Measurements from ENCODE around the gene SPTBN5.

Gene SPTBN5

DNA sequence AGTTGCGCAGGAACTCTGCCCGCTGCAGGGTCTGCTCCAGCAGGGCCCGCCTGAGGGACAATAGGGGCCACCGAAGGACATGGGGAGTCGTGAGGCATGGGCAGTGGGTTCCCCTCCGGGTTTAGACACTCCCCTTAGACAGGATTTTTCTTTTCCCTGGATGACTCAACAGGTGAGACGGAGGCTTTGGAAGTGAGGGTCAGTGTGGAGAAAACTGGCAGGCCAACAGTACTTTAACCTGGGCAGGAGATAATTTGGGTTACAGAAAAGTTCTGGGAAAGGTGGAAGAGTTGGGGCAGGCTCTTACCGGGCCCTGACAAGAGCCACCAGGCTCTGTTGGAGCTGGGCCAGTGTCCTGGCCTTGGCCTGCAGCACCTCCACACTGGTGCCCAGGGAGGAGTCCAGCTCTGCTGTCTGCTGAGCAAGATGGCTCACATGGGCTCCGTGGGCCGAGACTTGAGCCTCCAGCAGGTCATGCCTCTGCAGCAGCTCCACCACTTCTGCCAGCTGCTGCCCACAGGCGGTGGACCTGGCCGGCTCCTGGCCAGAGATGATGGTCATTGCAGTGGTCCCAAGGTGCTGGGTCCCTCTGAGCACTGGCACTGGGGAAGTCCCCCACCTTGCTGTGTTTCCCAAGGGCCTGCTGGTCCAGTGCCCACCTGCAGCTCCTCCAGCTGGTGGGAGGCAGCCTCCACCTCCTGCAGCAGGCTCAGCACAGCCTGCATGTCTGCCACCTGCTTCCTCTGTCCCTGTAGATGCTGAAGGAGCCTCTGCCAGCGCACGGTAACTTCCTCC lies 11.0 kb downstream of the SPTBN5 start:
- DNase-seq = no peak

DNA sequence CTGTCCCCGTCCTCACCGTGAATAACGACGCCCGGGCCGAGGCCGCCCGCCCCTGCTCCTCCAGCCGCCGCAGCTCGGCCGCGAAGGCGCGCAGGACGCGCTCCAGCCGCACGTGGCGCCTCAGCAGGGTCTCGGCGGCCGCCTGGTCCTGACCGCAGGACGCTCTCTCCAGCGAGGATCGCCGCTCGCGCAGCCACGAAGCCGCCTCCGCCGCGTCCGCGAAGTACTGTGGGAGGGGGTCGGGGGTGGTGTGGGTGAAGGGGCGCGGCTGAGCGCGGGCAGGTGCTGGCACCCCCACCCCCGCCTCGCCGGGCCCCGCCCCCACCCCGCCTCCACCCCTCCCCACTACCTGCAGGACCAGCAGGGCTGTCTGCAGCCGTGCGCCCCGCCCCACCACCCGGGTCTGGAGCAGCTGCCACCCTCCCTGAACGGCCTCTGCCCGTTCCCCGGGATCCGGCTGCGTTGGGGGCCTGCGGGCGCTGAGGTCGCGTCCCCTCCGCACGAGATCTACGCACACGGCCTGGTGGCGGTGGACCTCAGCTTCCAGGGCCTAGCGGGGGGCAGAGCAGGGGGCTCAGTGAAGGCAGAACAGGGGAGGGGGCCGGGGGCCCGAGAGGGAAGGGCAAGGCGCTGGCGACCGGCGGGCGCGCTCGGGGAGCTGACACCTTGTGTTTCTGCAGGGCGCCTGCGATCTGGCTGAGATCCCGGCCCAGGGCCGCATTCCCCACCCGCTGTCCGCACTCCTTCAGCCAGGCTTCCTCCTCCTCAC lies 11.7 kb downstream of the SPTBN5 start:
- DNase-seq = no peak

DNA sequence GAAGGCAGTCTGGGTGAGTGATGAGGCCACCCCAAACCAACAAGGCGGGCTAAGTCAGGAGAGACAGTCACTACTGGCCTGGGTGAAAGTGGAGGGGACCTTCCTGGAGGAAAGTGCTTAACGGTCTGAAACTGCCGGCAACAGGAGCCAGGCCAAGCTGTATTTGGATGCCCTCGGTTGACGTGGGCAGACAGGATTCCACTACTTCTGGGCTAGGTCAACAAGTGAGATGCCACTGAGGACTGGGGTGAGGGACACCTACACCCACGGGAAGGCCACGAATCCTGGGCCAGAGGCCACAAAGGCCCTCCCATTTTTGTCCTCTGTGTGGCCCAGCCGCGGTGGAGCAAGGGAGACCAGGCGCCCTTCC lies 12.3 kb downstream of the SPTBN5 start:
- no peak for DNase-seq

DNA sequence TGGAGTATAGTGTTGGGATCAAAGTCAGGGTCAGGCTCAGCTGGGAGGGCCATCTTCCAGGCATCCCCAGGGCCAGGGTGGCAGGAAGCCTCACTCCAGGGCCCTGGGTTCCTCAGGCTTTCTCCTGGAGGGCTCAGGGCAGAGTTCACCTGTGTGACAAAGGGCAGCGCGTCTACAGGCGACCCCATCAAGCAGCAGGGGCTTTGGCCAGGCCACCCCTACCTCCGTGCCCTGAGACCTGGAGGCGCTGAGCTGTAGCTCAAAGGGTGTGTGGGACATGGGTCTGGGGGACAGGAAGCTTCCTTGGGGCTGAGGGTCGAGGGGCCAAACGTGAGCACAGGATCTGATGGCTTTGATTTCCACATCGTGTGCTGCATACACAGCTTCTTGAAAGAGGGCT lies 12.8 kb downstream of the SPTBN5 start:
- DNase-seq = no peak

DNA sequence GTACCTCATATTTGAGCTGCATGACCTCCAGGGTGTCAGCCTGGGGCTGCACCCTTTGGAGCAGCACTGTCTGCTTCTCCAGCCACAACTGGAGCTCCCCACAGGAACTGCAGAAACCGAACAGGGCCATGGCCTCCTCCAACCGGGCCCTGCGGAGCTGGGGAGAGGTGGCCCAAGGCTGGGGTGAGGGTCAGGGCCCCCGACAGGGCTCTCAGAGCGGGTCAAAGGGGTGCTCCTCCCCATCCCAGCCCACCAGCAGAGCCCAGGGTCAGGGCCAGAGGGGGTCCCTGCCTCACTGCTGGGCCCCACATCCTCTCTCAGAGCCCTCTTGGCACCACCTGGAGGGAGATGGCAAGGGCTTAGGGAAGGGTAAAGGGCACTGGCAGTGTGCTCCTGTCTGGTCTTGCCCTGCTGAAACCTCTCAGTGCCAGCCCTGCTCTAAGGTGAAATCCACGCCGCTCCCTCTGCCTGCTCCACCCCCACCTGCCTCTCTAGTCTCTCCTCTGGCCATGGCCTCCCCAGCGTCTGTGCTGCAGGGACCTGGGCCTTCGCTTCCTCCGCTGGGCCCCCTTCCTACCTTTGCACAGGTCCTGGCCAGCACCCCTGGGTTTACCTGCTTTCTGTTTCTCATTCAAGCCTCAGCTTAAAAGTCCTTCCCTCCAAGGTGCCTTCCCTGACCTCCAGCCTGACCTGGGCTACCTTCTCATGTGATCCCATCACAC lies 13.5 kb downstream of the SPTBN5 start:
- no peak for DNase-seq

DNA sequence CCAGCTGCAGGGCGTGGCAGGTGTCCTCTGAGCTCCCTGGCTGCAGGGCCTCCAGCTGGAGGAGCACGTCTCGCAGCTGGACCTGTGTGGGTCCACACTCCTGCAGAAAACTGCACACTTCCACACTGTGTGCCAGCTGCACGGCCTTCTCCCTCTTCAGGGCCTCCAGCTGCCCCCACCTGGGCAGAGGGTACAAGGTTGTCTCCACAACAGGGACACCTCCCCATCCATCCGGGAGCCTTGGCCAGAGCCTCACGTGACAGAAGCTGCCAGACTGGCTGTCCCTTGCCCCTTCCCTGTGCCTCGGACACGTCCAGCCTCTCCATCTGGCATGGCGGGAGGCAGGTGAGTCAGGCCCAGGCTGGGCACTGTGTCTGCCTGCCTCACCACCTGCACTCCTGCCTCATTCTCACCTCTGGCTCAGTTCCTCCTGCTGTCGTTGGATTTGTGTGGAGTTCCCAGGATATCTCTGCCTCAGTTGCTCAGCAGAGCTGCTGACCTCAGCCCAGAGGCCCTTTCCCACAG lies 14.5 kb downstream of the SPTBN5 start:
- DNase-seq = no peak

DNA sequence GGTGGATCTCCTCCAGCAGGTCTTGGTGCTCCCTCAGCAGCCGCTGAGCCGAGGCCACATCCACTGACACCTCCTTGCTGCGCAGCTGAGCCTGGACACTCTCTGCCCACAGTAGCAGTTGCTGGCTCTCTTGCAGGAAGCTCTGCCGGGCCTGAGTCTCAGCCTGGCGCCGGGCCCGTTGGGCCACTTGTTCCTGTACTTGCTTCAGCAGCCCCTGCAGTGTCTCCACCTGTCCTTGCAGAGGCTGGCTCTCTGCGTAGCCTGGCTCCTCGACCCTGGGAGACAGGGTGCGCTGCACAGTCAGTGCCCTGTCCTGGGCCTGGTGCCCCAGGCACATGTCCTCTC lies 15.5 kb downstream of the SPTBN5 start:
- DNase-seq = no peak

DNA sequence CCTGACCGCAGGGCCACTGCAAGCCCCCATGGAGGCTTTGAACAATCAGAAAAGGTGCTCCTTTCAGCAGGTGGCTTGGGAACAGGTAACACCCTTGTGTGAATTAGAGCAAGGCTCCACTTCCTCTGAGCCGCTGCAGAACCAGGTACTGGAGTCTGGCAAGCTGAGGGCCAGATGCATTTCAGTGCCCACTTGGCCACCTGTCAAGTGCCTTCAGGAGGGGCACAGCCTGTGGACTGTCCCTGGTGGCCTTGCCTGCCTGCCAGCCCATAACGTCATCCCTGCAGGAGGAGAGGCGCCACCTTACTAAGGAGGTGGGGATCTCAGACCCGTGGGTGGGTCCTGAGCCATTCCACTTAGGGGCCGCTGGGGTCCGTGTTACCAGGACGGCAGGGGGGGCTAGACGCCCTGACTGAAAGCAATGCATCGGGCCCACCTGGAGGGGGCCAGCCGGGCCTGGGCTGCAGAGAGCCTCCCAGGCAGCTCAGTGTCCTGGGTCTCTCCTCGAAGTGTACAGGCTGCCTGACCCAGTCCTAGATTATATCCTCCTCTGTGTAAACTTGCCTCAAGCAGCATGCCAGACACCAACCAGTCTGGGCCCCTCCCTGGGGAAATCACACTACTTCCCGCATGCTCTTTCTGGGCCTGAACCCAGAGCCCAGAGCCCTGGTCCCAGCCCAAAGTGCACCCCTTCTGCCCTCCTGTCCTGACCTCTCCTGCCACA lies 16.1 kb downstream of the SPTBN5 start:
- DNase-seq = no peak

DNA sequence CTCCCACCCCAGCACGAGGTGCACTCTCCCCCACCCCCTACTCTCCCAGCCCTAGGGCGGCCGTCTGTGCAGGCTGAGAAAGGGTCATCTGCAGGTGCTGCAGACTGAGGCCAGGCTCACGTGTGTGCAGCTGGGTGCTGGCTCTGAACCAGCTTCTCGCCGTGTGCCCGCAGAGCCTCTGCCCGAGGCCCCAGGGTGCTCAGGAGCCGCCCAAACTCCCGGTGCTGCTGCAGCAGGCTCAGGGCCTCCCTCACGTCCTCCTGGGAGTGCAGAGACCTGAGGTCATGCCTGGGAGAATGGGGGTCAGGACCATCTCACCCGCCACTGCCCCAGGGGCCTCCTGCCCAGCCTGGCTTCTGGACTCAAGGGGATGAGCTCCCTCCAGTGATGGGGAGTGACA lies 17.2 kb downstream of the SPTBN5 start:
- no peak for DNase-seq

DNA sequence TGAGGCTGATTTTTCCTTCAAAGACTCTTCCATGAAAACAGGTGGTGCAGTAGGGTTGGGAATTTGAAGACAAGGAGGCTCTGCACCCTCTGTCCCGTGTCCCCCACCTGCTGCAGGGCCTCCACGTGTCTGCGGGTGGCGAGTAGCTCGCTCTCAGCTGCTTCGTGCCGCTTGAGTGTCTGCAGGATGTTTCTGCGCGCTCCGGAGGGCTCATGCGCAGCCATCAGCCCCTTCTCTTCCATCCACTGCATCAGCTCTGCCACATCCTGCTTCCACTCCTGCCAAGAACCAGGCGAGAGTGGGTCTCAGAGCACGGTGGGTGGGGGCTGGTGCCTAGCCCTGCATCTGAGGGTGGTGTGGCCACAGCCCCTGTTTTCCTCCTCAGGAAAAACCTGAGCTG lies 17.8 kb downstream of the SPTBN5 start:
- DNase-seq = no peak

DNA sequence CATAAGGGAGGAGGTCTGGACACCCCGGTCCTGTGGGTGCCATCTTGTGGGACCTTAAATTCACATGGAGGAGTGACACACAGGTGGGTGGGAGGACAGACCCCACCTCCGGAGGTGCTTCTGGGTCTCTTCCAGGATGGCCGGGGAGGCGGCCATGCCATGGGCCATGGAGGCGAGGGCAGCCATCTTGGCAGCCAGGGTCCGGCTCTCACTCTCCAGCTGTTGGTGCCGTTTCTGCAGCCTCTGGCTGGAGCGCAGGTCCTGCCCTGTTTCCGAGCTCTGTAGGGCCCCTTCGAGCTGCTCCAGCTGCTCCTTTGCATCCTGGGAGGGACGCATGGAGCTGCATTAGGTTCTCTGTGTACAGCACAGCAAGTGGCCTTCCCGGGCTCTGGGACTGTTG lies 19.1 kb downstream of the SPTBN5 start:
- no peak for DNase-seq

DNA sequence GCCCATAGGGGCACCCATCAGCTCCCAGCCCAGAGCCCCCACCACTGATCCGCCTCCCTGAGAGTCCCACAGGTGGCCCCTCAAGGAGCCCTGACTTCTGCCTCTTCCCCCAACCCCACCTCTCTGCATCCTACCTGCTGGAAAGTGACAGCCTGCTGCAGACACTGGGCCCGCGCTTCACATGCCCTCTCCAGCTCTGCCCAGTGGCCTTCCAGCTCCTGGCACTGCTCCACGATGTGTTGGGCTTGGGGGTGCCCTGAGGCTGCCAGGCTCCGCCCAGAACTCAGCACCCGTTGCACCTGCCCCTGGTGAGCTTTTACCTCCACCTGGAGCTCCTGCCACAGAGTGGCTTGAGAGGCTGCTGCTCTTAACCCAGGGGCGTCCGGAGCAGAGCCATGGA lies 20.1 kb downstream of the SPTBN5 start:
- DNase-seq = no peak

DNA sequence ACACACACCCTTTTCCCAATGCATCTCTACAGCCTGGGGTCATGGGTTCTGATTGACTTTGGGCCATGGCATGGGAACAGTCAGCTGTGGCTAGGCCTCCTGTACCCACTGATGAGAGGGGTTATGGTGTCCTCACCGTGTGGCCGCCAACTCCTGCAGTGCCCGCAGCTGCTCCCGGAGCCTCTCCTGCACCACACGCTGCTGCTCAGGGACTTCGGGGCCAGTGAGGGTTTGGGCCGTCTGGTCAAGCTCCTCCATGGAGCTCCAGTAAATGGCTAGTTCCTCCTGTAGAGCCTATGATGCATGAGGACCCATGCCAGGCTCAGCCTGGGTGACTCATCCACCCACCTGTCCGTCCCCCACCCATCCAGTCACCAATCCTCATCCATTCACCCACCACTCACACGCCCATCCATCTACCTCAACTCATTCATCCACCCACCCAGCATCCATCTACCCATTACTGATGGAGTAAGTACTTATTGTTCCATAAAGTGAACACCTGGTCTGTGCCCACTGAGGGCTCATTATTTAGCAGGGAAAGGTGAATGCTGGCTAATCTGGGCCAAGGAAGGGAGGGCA lies 21.6 kb downstream of the SPTBN5 start:
- no peak for DNase-seq

DNA sequence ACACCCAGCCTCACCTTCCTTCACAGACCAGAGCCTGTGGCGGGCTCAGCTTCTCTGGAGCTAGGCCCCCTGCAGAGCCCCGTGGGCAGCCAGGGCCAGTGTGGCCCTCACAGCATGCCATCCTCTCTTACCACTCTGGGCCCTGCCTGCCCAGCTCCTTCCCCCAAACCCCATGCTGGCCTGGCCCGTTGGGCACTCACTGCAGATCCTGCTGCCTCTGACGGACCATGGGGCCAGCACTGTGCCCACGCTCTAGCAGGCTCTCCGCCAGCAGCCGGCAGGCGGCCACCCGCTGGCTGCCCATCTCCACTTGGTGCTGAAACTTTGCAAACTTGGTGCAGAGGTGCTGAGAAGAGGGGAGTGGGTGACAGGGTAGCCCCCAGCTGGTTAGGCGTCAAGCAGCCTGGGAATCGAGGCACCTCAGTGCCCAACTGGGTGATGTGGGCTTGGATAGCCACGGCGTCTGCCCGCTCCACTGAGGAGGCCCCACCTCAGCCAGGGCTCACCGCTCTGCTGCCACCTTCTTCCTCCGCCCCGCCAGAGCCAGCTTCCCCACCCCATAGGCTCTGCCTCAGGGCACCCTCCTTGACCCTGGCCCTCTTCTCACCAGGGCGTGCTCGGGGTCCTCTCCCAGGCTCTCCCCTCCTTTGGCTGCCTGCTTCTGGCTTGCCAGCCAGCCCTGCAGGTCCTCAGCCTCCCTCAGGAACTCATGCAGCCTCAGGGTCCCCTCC lies 22.5 kb downstream of the SPTBN5 start:
- no peak for DNase-seq

DNA sequence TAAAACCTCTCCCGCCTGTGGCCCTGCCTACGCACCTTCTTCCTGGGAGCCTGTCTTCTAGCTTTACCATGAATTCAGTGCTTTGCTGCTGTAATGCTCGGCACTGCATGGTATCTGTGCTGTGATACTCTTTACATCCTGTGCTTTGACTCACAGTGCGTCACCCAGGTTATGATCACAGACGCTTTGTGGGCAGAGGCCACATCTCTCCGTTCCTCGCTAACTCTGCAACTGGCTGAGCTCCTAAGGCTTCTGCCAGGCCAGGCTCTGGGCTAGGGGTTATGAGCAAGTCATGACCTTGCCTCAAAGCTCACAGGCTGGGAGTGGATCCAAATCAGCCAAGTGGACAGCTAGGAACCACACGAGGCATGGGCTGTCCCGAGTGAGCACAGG lies 23.2 kb downstream of the SPTBN5 start:
- DNase-seq = no peak

DNA sequence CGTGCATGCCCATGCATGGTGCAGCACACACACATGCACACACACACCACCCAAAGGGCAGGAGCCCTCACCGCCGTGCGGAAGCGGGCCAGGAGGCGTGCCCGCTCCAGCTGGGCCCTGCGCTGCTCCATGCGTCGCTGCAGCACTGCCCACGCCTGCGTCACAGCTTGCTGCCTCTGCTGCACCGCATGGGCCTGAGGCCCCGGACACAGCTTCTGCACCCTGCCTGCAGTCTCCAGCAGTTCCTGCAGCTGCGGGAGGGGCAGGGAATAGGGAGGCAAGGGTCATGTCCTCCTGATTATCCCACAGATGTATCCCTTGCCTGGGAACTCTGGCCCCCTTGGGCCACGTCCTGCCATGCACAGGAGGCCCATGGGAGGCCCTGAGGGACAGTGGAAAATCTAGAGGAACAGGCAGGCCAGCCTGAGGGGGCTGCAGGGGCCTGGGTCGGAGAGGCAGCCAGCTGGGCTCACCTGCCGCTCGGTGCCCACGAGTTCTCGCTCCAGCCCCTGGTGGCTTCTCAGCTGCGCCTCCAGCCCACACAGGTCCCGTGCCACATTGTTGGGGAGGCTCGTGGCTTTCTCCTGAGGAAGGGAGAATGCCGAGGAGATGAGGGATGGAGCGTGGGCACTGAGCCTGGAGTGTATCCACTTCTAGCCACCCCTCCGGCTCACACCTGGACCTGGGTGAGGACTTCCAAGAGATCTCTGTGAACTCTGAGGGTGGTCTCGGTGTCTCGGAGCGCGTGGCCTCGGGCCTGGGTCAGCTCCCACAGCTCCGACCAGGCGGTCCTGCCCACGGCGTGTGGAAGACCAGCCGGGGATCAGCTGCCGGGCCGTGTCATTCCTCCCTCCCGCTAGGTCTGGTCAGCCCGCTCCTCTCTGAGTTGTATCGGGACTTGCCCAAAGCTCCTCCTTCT lies 23.8 kb downstream of the SPTBN5 start:
- no peak for DNase-seq

DNA sequence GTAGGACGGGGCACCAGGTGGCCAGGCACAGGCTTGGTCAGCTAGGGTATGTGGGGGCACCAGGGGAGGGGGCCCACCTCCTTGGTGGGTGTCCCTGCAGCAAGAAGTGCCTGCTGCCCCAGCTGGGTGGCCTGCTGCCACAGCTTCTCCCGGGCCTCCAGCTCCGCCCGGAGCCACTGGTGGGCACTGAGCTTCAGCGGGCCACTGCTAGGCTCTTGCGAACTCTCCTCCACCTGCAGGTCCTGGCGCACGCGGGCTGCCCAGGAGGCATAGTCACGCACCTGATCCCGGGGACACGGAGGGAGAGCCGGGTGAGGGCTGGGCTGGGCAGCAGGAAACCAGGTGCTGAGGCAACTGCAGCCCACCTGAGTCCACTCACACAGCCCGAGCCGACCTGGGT lies 25.5 kb downstream of the SPTBN5 start:
- DNase-seq = no peak

DNA sequence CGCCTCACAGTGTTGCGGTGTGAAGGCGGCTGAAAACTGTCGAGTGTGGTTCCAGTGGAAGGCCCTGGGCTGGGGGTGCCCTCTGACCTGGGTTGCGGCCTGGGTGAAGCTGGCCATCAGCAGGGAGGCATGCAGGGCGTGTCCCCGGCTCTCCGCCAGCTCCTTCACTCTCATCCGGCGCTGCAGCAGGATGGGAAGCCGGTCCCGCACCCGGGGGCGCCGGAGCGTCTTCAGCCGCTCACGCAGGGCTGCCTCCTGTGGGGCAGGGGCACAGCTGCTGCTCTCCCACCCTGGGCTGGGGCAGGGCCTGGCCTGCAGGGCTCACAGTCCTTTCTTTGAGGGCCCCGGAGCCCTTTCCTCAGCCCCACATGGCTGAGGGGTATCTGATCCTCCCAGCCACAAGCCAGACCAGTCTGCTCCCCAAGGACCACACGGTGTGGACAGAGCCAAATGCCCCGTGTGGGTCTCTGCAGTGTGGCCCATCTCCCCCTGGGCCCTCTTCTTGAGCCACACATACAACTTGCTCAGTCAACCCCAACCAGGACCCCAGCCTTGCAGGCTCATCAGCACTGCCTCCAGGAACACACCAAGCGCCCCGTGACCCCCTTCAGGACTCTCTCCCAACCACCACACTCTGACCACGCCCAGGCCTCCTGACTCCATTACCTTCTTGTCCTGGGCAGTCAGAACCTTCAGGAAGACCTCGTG lies 26.8 kb downstream of the SPTBN5 start:
- DNase-seq = no peak

DNA sequence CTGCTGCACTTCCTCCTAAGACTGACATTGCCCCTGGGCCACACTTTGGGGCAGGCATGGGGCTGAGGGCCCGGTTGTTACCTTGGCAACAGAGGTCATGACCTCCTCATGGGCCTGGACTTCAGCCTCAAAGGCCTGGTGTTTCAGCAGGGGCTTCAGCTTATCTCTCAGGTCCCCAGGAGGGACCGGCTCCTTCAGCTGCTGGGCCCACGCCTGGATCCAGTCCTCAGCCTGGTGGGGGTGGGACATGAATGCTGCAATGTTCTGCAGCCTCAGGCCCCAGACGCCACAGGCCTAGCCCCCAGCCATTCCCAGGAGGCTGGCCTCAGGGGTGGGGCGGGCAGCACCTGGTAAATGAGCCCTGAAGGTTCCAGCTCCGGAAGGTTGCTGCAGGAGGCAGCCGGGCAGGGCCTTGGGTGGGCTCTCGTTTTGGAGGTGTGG lies 27.6 kb downstream of the SPTBN5 start:
- no peak for DNase-seq

DNA sequence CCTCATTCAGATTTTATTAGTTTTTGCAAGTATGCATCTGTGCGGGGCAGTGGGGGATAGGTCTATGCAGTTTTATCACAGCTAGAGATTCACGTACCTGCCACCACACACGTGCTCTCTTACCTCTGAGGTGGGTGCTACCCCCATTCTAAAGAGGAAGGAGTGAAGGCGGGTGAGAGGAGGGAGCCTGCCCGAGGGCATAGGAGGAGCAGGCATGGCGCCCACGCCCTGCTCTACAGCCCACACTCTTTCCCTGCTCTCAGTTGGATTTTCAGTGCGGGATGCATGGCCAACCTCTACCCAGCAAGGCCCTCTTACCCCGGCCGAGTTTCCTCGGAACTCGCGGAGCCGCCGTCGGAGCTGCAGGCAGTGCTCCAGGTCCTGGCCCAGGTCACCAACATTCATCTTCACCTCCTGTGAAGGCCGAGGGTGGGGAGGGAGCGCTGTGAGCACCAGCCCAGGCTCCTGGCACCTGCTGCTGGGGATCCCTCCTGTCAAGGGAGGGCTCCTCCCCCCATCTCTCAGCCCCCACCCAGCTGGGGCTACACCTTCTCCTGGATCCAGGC lies 28.3 kb downstream of the SPTBN5 start:
- DNase-seq = no peak
